Fibroblast of lung (primary cell): ENCODE results near the gene CABLES1. TPM values are rescaled to one million over a fixed set of nuclear protein-coding genes. Genes with fewer than 3 reads are reported as not detected.
A peak's percentile ranks its signal among the peaks of the same experiment; 100 is the strongest.
"Not testable (repeated sequence)": the region's sequence is repeated elsewhere in the genome, so short reads cannot be mapped to it uniquely, and the experiment has no call there.

Experiments
- DNase-seq, 2 donors: peaks; one replicate each; pipeline versions ENCODE4 v3.0.0 to v3.0.0-alpha.2; 2010; ENCODE audit warnings: low read depth in 2 of 2
- H2AFZ ChIP-seq: 2 replicates; pipeline ENCODE4 v1.5.1; 2012; ENCODE audit warnings: low read length, control low read depth, inconsistent platforms
- H3K27ac ChIP-seq: 2 replicates; pipeline ENCODE4 v1.5.1; 2011; ENCODE audit warnings: low read length, control low read depth; ENCODE audit not compliant: insufficient read depth
- H3K27me3 ChIP-seq: 2 replicates; pipeline ENCODE4 v1.5.1; 2011; ENCODE audit warnings: mild to moderate bottlenecking, low read length; ENCODE audit not compliant: control insufficient read depth, insufficient read depth
- H3K36me3 ChIP-seq: 2 replicates; pipeline ENCODE4 v1.5.1; 2011; ENCODE audit warnings: low read length; ENCODE audit not compliant: control insufficient read depth, insufficient read depth
- H3K4me1 ChIP-seq: 2 replicates; pipeline ENCODE4 v1.5.1; 2011; ENCODE audit warnings: low read length; ENCODE audit not compliant: control insufficient read depth, insufficient read depth; ENCODE audit errors: extremely low read depth
- H3K4me2 ChIP-seq: 2 replicates; pipeline ENCODE4 v1.5.1; 2011; ENCODE audit warnings: low read length, control low read depth; ENCODE audit not compliant: insufficient read depth; ENCODE audit errors: extremely low read depth
- H3K4me3 ChIP-seq, 4 experiments: fragments of 200-600 bp in 1 of 4; sonication (generic) in 1 of 4; replicated peaks in 1 of 4; 2 replicates each; pipeline ENCODE4 v1.5.1; 2011 to 2016; ENCODE audit warnings: low read length in 4 of 4, low read depth in 3 of 4, mild to moderate bottlenecking in 3 of 4, control low read depth in 2 of 4, inconsistent platforms in 1 of 4, mixed read lengths in 1 of 4; ENCODE audit not compliant: insufficient read depth in 1 of 4; ENCODE audit errors: control extremely low read depth in 1 of 4
- H3K79me2 ChIP-seq: 2 replicates; pipeline ENCODE4 v1.5.1; 2012; ENCODE audit warnings: mild to moderate bottlenecking, low read length, inconsistent platforms; ENCODE audit not compliant: control insufficient read depth, insufficient read depth
- H3K9ac ChIP-seq: 2 replicates; pipeline ENCODE4 v1.5.1; 2011; ENCODE audit warnings: mild to moderate bottlenecking, low read length, control low read depth; ENCODE audit not compliant: insufficient read depth
- H3K9me3 ChIP-seq: 2 replicates; pipeline ENCODE4 v1.5.1; 2012; ENCODE audit warnings: low read depth, low read length; ENCODE audit not compliant: control insufficient read depth, insufficient read depth
- H4K20me1 ChIP-seq: 2 replicates; pipeline ENCODE4 v1.5.1; 2011; ENCODE audit warnings: low read length; ENCODE audit not compliant: control insufficient read depth, insufficient read depth; ENCODE audit errors: extremely low read depth
- EZH2 ChIP-seq: IDR thresholded peaks from 2 replicates; pipeline ENCODE4 v1.5.1; 2012; ENCODE audit warnings: low read length, control low read depth, mild to moderate bottlenecking; ENCODE audit errors: missing control alignments
- polyA plus RNA-seq, 2 donors: library from polyadenylated mRNA; depleted of rRNA in 1 of 2; stranded (reverse) in 1 of 2; unstranded in 1 of 2; fragments of >200 nt; gene quantifications; 2 replicates each; pipeline ENCODE4 v1.2.1, GENCODE V29; 2011 to 2012; ENCODE audit warnings: missing spikeins in 1 of 2
- total RNA-seq: library from RNA; depleted of rRNA; stranded (reverse); fragments of >200 nt; gene quantifications from 2 replicates; pipeline ENCODE4 v1.2.1, GENCODE V29; 2014
- TF ChIP-seq, protein P1 (sequence below), 2 donors: IDR thresholded peaks in 1 of 2; conservative IDR thresholded peaks in 1 of 2; 1 replicate in 1 of 2; 2 replicates in 1 of 2; pipeline ENCODE4 v1.5.1; 2011 to 2012; ENCODE audit warnings: low read length in 2 of 2, control low read depth in 1 of 2, inconsistent platforms in 1 of 2, low read depth in 1 of 2, mild to moderate bottlenecking in 1 of 2

Gene CABLES1
- total and polyA plus RNA-seq, 2 donors (not counting 1 experiment from before 2014, with no cell fraction given): 5.1 to 11.4 TPM

- H3K36me3 ChIP-seq: no peaks in the 10 kb centered on the region
- no peak for TF ChIP-seq EZH2
- TF ChIP-seq, protein P1, sequence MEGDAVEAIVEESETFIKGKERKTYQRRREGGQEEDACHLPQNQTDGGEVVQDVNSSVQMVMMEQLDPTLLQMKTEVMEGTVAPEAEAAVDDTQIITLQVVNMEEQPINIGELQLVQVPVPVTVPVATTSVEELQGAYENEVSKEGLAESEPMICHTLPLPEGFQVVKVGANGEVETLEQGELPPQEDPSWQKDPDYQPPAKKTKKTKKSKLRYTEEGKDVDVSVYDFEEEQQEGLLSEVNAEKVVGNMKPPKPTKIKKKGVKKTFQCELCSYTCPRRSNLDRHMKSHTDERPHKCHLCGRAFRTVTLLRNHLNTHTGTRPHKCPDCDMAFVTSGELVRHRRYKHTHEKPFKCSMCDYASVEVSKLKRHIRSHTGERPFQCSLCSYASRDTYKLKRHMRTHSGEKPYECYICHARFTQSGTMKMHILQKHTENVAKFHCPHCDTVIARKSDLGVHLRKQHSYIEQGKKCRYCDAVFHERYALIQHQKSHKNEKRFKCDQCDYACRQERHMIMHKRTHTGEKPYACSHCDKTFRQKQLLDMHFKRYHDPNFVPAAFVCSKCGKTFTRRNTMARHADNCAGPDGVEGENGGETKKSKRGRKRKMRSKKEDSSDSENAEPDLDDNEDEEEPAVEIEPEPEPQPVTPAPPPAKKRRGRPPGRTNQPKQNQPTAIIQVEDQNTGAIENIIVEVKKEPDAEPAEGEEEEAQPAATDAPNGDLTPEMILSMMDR (conservative IDR thresholded peaks at IDR 0.05 in 1 of 2, IDR thresholded peaks at IDR 0.05 in 1 of 2; ENCODE audit: low read depth in 1 of 2, low read length in 2 of 2): peak in 1 of 2 donors; percentile 0
- H3K9ac ChIP-seq: no peak overlapping the region
- H4K20me1 ChIP-seq: no peaks in the 10 kb centered on the region
- no peaks in the 10 kb centered on the region for H3K27me3 ChIP-seq
- no peaks in the 10 kb centered on the region for H3K9me3 ChIP-seq
- peak; percentile 90 to 94 for DNase-seq
- peaks cover 6% of the 10 kb centered on the region for H3K4me1 ChIP-seq
- H3K4me3 ChIP-seq: no peak overlapping the region
- peak overlapping the region; percentile 53 for H3K27ac ChIP-seq
- H3K79me2 ChIP-seq: no peaks in the 10 kb centered on the region
- peak overlapping the region; percentile 61 for H3K4me2 ChIP-seq
- no peak overlapping the region for H2AFZ ChIP-seq
These were observed 28.7 kb upstream of the CABLES1 start for GRCh38 chr18:23106575-23106974.

DNA sequence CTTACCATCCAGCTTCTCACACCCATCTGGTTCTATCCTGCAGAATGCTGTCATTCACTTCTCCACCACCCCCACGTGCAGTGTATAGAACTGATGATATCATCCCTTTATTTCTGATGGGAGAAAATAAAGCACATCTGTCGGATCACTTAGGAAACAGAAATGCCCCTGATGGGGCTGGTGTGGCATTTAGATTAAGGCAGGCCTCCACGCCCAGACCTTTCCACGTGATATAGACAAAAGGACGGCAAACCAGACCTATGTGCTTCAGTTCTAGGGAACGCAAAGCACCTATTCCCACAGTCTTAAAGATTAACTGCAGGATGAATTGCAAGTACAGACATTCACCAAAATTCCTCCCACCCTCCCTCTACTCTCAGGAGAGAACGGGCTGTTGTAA lies 27.6 kb upstream of the CABLES1 start:
- Histone ChIP-seq H3K36me3 (no peaks in the 10 kb centered on the region), H2AFZ (no peak overlapping the region), H3K27me3 (no peaks in the 10 kb centered on the region), H3K4me1 (peaks cover 6% of the 10 kb centered on the region), H3K27ac (no peak overlapping the region), H3K9ac (no peak overlapping the region), H4K20me1 (no peaks in the 10 kb centered on the region), H3K4me3 (no peak overlapping the region), H3K9me3 (no peaks in the 10 kb centered on the region), H3K4me2 (no peak overlapping the region), H3K79me2 (no peaks in the 10 kb centered on the region)
- no peak for TF ChIP-seq EZH2
- TF ChIP-seq, protein P1 (conservative IDR thresholded peaks at IDR 0.05 in 1 of 2, IDR thresholded peaks at IDR 0.05 in 1 of 2; ENCODE audit: low read depth in 1 of 2, low read length in 2 of 2): no peak
- DNase-seq: no peak

- H3K9ac ChIP-seq: no peak overlapping the region
- H3K4me1 ChIP-seq: peaks cover 6% of the 10 kb centered on the region
- no peaks in the 10 kb centered on the region for H3K79me2 ChIP-seq
- no peaks in the 10 kb centered on the region for H3K9me3 ChIP-seq
- no peak overlapping the region for H3K4me3 ChIP-seq
- no peak for TF ChIP-seq EZH2
- TF ChIP-seq, protein P1 (conservative IDR thresholded peaks at IDR 0.05 in 1 of 2, IDR thresholded peaks at IDR 0.05 in 1 of 2; ENCODE audit: low read depth in 1 of 2, low read length in 2 of 2): no peak
- no peaks in the 10 kb centered on the region for H3K36me3 ChIP-seq
- H3K4me2 ChIP-seq: no peak overlapping the region
- no peaks in the 10 kb centered on the region for H3K27me3 ChIP-seq
- no peak overlapping the region for H3K27ac ChIP-seq
- H4K20me1 ChIP-seq: no peaks in the 10 kb centered on the region
- H2AFZ ChIP-seq: no peak overlapping the region
- no peak for DNase-seq
These were observed 26.8 kb upstream of the CABLES1 start for GRCh38 chr18:23108496-23108895.

DNA sequence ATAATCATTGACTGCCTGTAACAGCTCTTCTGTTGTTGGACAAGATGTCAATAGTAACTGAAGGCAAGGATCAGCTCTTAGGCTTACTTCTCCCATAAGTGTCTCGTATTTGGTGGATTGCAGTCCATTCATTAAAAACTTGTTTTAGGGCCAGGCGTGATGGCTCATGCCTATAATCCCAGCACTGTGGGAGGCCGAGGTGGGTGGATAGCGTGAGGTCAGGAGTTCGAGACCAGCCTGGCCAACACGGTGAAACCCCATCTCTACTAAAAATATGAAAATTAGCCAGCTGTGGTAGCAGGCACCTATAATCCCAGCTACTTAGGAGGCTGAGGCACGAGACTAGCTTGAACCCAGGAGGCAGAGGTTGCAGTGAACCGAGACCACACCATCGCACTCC lies 26.1 kb upstream of the CABLES1 start:
- H3K79me2 ChIP-seq, H3K27ac ChIP-seq, H3K9ac ChIP-seq, H3K27me3 ChIP-seq, H3K4me3 ChIP-seq, H3K4me2 ChIP-seq, DNase-seq, H2AFZ ChIP-seq, H4K20me1 ChIP-seq, H3K9me3 ChIP-seq, H3K4me1 ChIP-seq, H3K36me3 ChIP-seq: not testable (repeated sequence)
